ENCODE data around the gene HPSE2. TPM values are rescaled to one million over a fixed set of nuclear protein-coding genes. Genes with fewer than 3 reads are reported as not detected.

HPSE2 gene
- total and polyA plus RNA-seq, 2 of the 13 experiments (the other 11 are each of a cell fraction or from before 2014, with no cell fraction given), result 0.01 TPM; not detected in 1

- CTCF ChIA-PET (ENCODE audit: low intra/inter-chr PET ratio, low total read pairs), result no interaction called here
- H3K9me3 ChIP-seq (ENCODE audit: low read length), result no peaks in the 10 kb centered on the region
- no peak overlapping the region for H3K27ac ChIP-seq (ENCODE audit: extremely low read length, insufficient read depth, low read length)
- H3K27me3 ChIP-seq (ENCODE audit: control insufficient read depth in 1 of 2, insufficient read depth in 2 of 2, low read length in 2 of 2), result no peaks in the 10 kb centered on the region
- H3K9ac ChIP-seq (ENCODE audit: insufficient read depth, low read depth, low read length), result no peak overlapping the region
- TF ChIP-seq GATAD2A (CRISPR knock-in tag; IDR thresholded peaks at IDR 0.05), result no peak
- TF ChIP-seq MLLT10 (CRISPR knock-in tag; IDR thresholded peaks at IDR 0.05), result no peak
- TF ChIP-seq RAD21 (CRISPR knock-in tag; IDR thresholded peaks at IDR 0.05), result no peak
- TF ChIP-seq RBAK (CRISPR knock-in tag; IDR thresholded peaks at IDR 0.05), result no peak
- no peak for TF ChIP-seq ZNF335 (CRISPR knock-in tag; IDR thresholded peaks at IDR 0.05)
- no peak for TF ChIP-seq ZNF639 (CRISPR knock-in tag; conservative IDR thresholded peaks at IDR 0.05)
- no peak for TF ChIP-seq SNAI1 (CRISPR knock-in tag; IDR thresholded peaks at IDR 0.05; ENCODE audit: borderline replicate concordance)
- no peak for TF ChIP-seq HIC2 (CRISPR knock-in tag; IDR thresholded peaks at IDR 0.05; ENCODE audit: low read depth)
- no peak for TF ChIP-seq MYC (CRISPR knock-in tag; IDR thresholded peaks at IDR 0.05; ENCODE audit: borderline replicate concordance)
- no peak for TF ChIP-seq TOPORS (CRISPR knock-in tag; IDR thresholded peaks at IDR 0.05)
- no peak for TF ChIP-seq KLF13 (CRISPR knock-in tag; IDR thresholded peaks at IDR 0.05)
- TF ChIP-seq ZNF570 (CRISPR knock-in tag; IDR thresholded peaks at IDR 0.05; ENCODE audit: borderline replicate concordance), result no peak
- TF ChIP-seq ZNF878 (CRISPR knock-in tag; IDR thresholded peaks at IDR 0.05), result no peak
- no peak for TF ChIP-seq RBM22 (optimal IDR thresholded peaks at IDR 0.05; ENCODE audit: low read length)
- TF ChIP-seq NR2F6 (IDR thresholded peaks at IDR 0.05), result no peak
- no peak for TF ChIP-seq NR2F6 (CRISPR knock-in tag; IDR thresholded peaks at IDR 0.05)
- no peak for TF ChIP-seq ZNF224 (CRISPR knock-in tag; IDR thresholded peaks at IDR 0.05)
- no peak for TF ChIP-seq ZNF619 (CRISPR knock-in tag; IDR thresholded peaks at IDR 0.05)
- TF ChIP-seq MEIS1 (CRISPR knock-in tag; IDR thresholded peaks at IDR 0.05; ENCODE audit: borderline replicate concordance), result no peak
- TF ChIP-seq ATF6 (CRISPR knock-in tag; conservative IDR thresholded peaks at IDR 0.05), result no peak
- no peaks in the 10 kb centered on the region for H3K36me3 ChIP-seq (replicated peaks in 1 of 2; ENCODE audit: control insufficient read depth in 1 of 2, insufficient read depth in 2 of 2, low read length in 2 of 2)
- DNase-seq (ENCODE audit: low spot score) (no peak), ATAC-seq (no peak), FAIRE-seq (no peak)
- no peak overlapping the region for H3K4me2 ChIP-seq (ENCODE audit: low read depth, low read length)
- intact Hi-C loops (cut with micrococcal nuclease; ENCODE audit: unreplicated experiment), result no loop called here
- in situ Hi-C loops (cut with HindIII; ENCODE audit: extremely low pct_ligation_motif_present, low pct_unique_long_range_greater_than_20kb), result no loop called here
- no peaks in the 10 kb centered on the region for H3K79me2 ChIP-seq (ENCODE audit: insufficient read depth, low read length)
- H2AFZ ChIP-seq (ENCODE audit: low read length), result no peak overlapping the region
- no TSS peak for BruUV-seq (replicated peaks)
- H3K4me1 ChIP-seq (ENCODE audit: insufficient read depth, low read length), result no peaks in the 10 kb centered on the region
- H4K20me1 ChIP-seq (ENCODE audit: insufficient read depth, low read length), result no peaks in the 10 kb centered on the region
- POLR2A ChIA-PET, result no interaction called here
- H3K4me3 ChIP-seq (replicated peaks in 1 of 3; ENCODE audit: insufficient read depth in 1 of 3, low read depth in 2 of 3, low read length in 3 of 3), result no peak overlapping the region
Measured at GRCh38 chr10:98920360-98920759, 315.3 kb downstream of the HPSE2 start.
